SK-N-SH (cell line): Measurements from ENCODE around the gene VCAN. TPM values are rescaled to one million over a fixed set of nuclear protein-coding genes. Genes with fewer than 3 reads are reported as not detected.

ENCODE experiments used
- CTCF ChIA-PET: fragments of 300-600, 350-600 bp; formaldehyde crosslinking; extraction: SDS; loops from one replicate; lab custom pipeline; 2021; lab: Yijun Ruan, JAX
- POLR2A ChIA-PET: fragments of 350-600 bp; sonication (Branson Sonifier 250); formaldehyde crosslinking; extraction: SDS; loops from one replicate; lab custom pipeline; 2020; ENCODE audit warnings: antibody characterized with exemption, inconsistent platforms; lab: Yijun Ruan, JAX
- DNase-seq: peaks from one replicate; pipeline ENCODE4 v3.0.0; 2012
- H2AFZ ChIP-seq: fragments of 200-600 bp; sonication (generic); 2 replicates; pipeline ENCODE4 v1.8.1; 2016; ENCODE audit warnings: antibody characterized with exemption, mild to moderate bottlenecking, low read depth
- H3F3A ChIP-seq: fragments of 200-600 bp; sonication (generic); replicated peaks from 2 replicates; pipeline ENCODE3; 2016; ENCODE audit warnings: antibody characterized with exemption, mild to moderate bottlenecking; ENCODE audit not compliant: insufficient read depth
- H3K27ac ChIP-seq, 2 experiments: fragments of 200-500 bp in 1 of 2; fragments of 200-600 bp in 1 of 2; sonication (Bioruptor generic) in 1 of 2; sonication (generic), shearing (Covaris generic) in 1 of 2; 2 replicates each; pipeline versions ENCODE4 v1.5.1 to v1.6.1; 2014 to 2016; ENCODE audit warnings: low read depth in 2 of 2, inconsistent platforms in 1 of 2, low read length in 1 of 2, mild to moderate bottlenecking in 1 of 2, mixed read lengths in 1 of 2
- H3K27me3 ChIP-seq: fragments of 200-600 bp; sonication (generic), shearing (Covaris generic); 2 replicates; pipeline ENCODE4 v1.6.1; 2016; ENCODE audit warnings: mixed run types; ENCODE audit not compliant: insufficient read depth
- H3K36me3 ChIP-seq, 2 experiments: fragments of 200-500 bp in 1 of 2; fragments of 200-600 bp in 1 of 2; sonication (Bioruptor generic) in 1 of 2; sonication (generic) in 1 of 2; replicated peaks in 1 of 2; 2 replicates each; pipeline versions ENCODE3 to v1.5.1; 2014 to 2016; ENCODE audit warnings: low read length in 1 of 2, mild to moderate bottlenecking in 1 of 2; ENCODE audit not compliant: insufficient read depth in 2 of 2, control insufficient read depth in 1 of 2
- H3K4me1 ChIP-seq, 2 experiments: fragments of 200-500 bp in 1 of 2; fragments of 200-600 bp in 1 of 2; sonication (Bioruptor generic) in 1 of 2; sonication (generic), shearing (Covaris generic) in 1 of 2; 2 replicates each; pipeline versions ENCODE4 v1.5.1 to v1.6.1; 2014 to 2016; ENCODE audit warnings: low read depth in 1 of 2, low read length in 1 of 2, mixed run types in 1 of 2; ENCODE audit not compliant: insufficient read depth in 2 of 2, control insufficient read depth in 1 of 2
- H3K4me2 ChIP-seq: fragments of 200-600 bp; sonication (generic), shearing (Covaris generic); 2 replicates; pipeline ENCODE4 v1.6.1; 2017; ENCODE audit warnings: mixed run types
- H3K4me3 ChIP-seq, 2 experiments: fragments of 200-500 bp in 1 of 2; fragments of 200-600 bp in 1 of 2; sonication (Bioruptor generic) in 1 of 2; sonication (generic), shearing (Covaris generic) in 1 of 2; 2 replicates each; pipeline versions ENCODE4 v1.5.1 to v1.8.1; 2014 to 2016; ENCODE audit warnings: low read depth in 2 of 2, inconsistent platforms in 1 of 2, low read length in 1 of 2, mild to moderate bottlenecking in 1 of 2, mixed read lengths in 1 of 2, moderate library complexity in 1 of 2
- H3K79me2 ChIP-seq: fragments of 200-600 bp; sonication (generic); 2 replicates; pipeline ENCODE4 v1.8.1; 2017; ENCODE audit warnings: mild to moderate bottlenecking; ENCODE audit not compliant: insufficient read depth
- H3K9ac ChIP-seq: fragments of 200-600 bp; sonication (generic); 2 replicates; pipeline ENCODE4 v1.6.1; 2017; ENCODE audit warnings: mixed run types
- H3K9me2 ChIP-seq: fragments of 200-600 bp; sonication (generic); 2 replicates; pipeline ENCODE4 v1.6.1; 2017; ENCODE audit warnings: mixed run types
- H3K9me3 ChIP-seq: fragments of 200-600 bp; sonication (generic); 2 replicates; pipeline ENCODE4 v1.6.1; 2017; ENCODE audit warnings: mixed run types, mild to moderate bottlenecking, moderate library complexity
- H4K20me1 ChIP-seq: fragments of 200-600 bp; sonication (generic); 2 replicates; pipeline ENCODE4 v1.6.1; 2017; ENCODE audit warnings: mild to moderate bottlenecking, mixed run types; ENCODE audit not compliant: insufficient read depth
- CTCF ChIP-seq: fragments of 200-600 bp; sonication (generic); IDR thresholded peaks from 2 replicates; pipeline ENCODE4 v1.6.1; 2017; ENCODE audit warnings: antibody characterized with exemption, mild to moderate bottlenecking, moderate library complexity
- ELF1 ChIP-seq: IDR thresholded peaks from 2 replicates; pipeline ENCODE4 v1.4.0; 2012
- EP300 ChIP-seq, 2 experiments: IDR thresholded peaks; 2 replicates each; pipeline versions ENCODE4 v1.4.0 to v1.6.1; 2012; ENCODE audit warnings: borderline replicate concordance in 1 of 2, low read depth in 1 of 2, low read length in 1 of 2
- FOSL2 ChIP-seq: IDR thresholded peaks from 2 replicates; pipeline ENCODE4 v1.4.0; 2012; ENCODE audit warnings: low read depth, mild to moderate bottlenecking, moderate library complexity, borderline replicate concordance
- FOXJ3 ChIP-seq: sonication (generic); formaldehyde crosslinking; IDR thresholded peaks from 2 replicates; pipeline ENCODE4 v1.5.1; 2020; ENCODE audit warnings: mild to moderate bottlenecking, missing genetic modification reagents
- FOXM1 ChIP-seq: IDR thresholded peaks from 2 replicates; pipeline ENCODE4 v1.4.0; 2012; ENCODE audit warnings: low read depth, mild to moderate bottlenecking
- GABPA ChIP-seq: IDR thresholded peaks from 2 replicates; pipeline ENCODE4 v1.4.0; 2012; ENCODE audit warnings: low read depth, mild to moderate bottlenecking
- JUND ChIP-seq: IDR thresholded peaks from 2 replicates; pipeline ENCODE4 v1.4.0; 2012
- MAX ChIP-seq: IDR thresholded peaks from 2 replicates; pipeline ENCODE4 v1.4.0; 2012; ENCODE audit warnings: low read depth
- PBX3 ChIP-seq: IDR thresholded peaks from 2 replicates; pipeline ENCODE4; 2012
- POLR2AphosphoS5 ChIP-seq: IDR thresholded peaks from 2 replicates; pipeline ENCODE4 v1.6.1; 2012; ENCODE audit warnings: low read depth, low read length
- RAD21 ChIP-seq: IDR thresholded peaks from 2 replicates; pipeline ENCODE4 v1.6.1; 2012; ENCODE audit warnings: mild to moderate bottlenecking, low read length
- RCOR1 ChIP-seq: fragments of 150-350 bp; IDR thresholded peaks from 2 replicates; pipeline ENCODE4 v1.6.1; 2017; ENCODE audit warnings: antibody characterized with exemption, low read length
- RFX5 ChIP-seq: IDR thresholded peaks from 2 replicates; pipeline ENCODE4 v1.6.1; 2012; ENCODE audit warnings: mild to moderate bottlenecking, improper control_type of control experiment, low read length
- SIN3A ChIP-seq: IDR thresholded peaks from 2 replicates; pipeline ENCODE4 v1.6.1; 2012; ENCODE audit warnings: low read depth, mild to moderate bottlenecking, low read length, moderate library complexity, borderline replicate concordance
- TCF12 ChIP-seq: IDR thresholded peaks from 2 replicates; pipeline ENCODE4 v1.4.0; 2012
- TEAD4 ChIP-seq: IDR thresholded peaks from 2 replicates; pipeline ENCODE4 v1.4.0; 2012; ENCODE audit warnings: mild to moderate bottlenecking, borderline replicate concordance; ENCODE audit not compliant: insufficient read depth
- USF1 ChIP-seq: IDR thresholded peaks from 2 replicates; pipeline ENCODE4 v1.4.0; 2012; ENCODE audit warnings: low read depth, borderline replicate concordance
- USF2 ChIP-seq: fragments of 150-350 bp; IDR thresholded peaks from 2 replicates; pipeline ENCODE4 v1.6.1; 2017; ENCODE audit warnings: antibody characterized with exemption, low read length, low read depth, borderline replicate concordance
- YY1 ChIP-seq: IDR thresholded peaks from 2 replicates; pipeline ENCODE4 v1.4.0; 2012; ENCODE audit warnings: low read depth, mild to moderate bottlenecking
- WGBS: methylation state at CpG from one replicate; pipeline ENCODE4 v1.1.6; 2017; ENCODE audit warnings: low lambda C conversion rate; 5-methylcytosine and 5-hydroxymethylcytosine counted together
- polyA plus RNA-seq, 3 experiments: library from polyadenylated mRNA; depleted of rRNA; stranded (reverse); fragments of >200 nt; gene quantifications; 2 replicates each; pipeline ENCODE4 v1.2.3, GENCODE V29; 2012

Gene VCAN
- polyA plus RNA-seq, 1 of the 3 experiments (the other 2 are of a cell fraction): 142 TPM

- TF ChIP-seq USF2 (no peak), GABPA (no peak), SIN3A (no peak), POLR2AphosphoS5 (no peak), ELF1 (no peak), JUND (no peak), TCF12 (peak; percentile 59), RAD21 (no peak), YY1 (no peak), EP300 (IDR thresholded peaks at IDR 0.05; ENCODE audit: borderline replicate concordance in 1 of 2, low read depth in 1 of 2, low read length in 1 of 2) (peak in 1 of 2 experiments; percentile 64; a peak in 2 of 4 replicates), FOSL2 (no peak), TEAD4 (0 out of 2 replicates have a peak, but pooled peaks have one; percentile 13)
These were observed 41.9 kb downstream of the VCAN start (continued) for GRCh38 chr5:83513491-83513890.

- H2AFZ ChIP-seq: no peak overlapping the region
- TF ChIP-seq PBX3: 0 out of 2 replicates have a peak, but pooled peaks have one; percentile 17
- TF ChIP-seq TCF12: 0 out of 2 replicates have a peak, but pooled peaks have one; percentile 14
- no peak for TF ChIP-seq RCOR1
- TF ChIP-seq, all 33 proteins: peak for 2
- WGBS: 39% methylated on average over 2 of the region's 2 CpGs
- Histone ChIP-seq H3K9ac (peak overlapping the region; percentile 61), H3K4me3 (no peak overlapping the region), H3K4me2 (peak overlapping the region; percentile 17; the same call in 1 of the 2 replicates), H3K9me2 (no peaks in the 10 kb centered on the region), H3K9me3 (no peaks in the 10 kb centered on the region), H3K27me3 (no peaks in the 10 kb centered on the region), H3K79me2 (peaks cover 73% of the 10 kb centered on the region), H3F3A (peaks cover 62% of the 10 kb centered on the region), H3K36me3 (peaks cover 37 to 78% of the 10 kb centered on the region in 2 experiments), H3K4me1 (peaks cover 22 to 38% of the 10 kb centered on the region in 2 experiments), H4K20me1 (no peaks in the 10 kb centered on the region), H3K27ac (peak overlapping the region; percentile 88 to 92)
- DNase-seq: no peak
- CTCF ChIA-PET: interaction anchor here (1.2 kb wide), 1 partner anchor 50 kb away, joined by 3 read pairs; no protein-coding TSS in a partner anchor
- POLR2A ChIA-PET: no interaction called here
These were observed 44.8 kb downstream of the VCAN start for GRCh38 chr5:83516377-83516776.

- ChIA-PET POLR2A (no interaction called here), CTCF (interaction anchor here (1.2 kb wide), 1 partner anchor 50 kb away, joined by 3 read pairs; no protein-coding TSS in a partner anchor)
- peaks cover 54% of the 10 kb centered on the region for H3F3A ChIP-seq
- H3K27ac ChIP-seq: peak overlapping the region; percentile 88 to 92
- peak overlapping the region; percentile 61 for H3K9ac ChIP-seq
- no peak overlapping the region for H3K4me3 ChIP-seq
- H3K79me2 ChIP-seq: peaks cover 73% of the 10 kb centered on the region
- peaks cover 42 to 78% of the 10 kb centered on the region in 2 experiments for H3K36me3 ChIP-seq
- no peaks in the 10 kb centered on the region for H3K9me2 ChIP-seq
- no peak for DNase-seq
- H3K9me3 ChIP-seq: no peaks in the 10 kb centered on the region
- H3K4me2 ChIP-seq: peak overlapping the region; percentile 17; the same call in 1 of the 2 replicates
- H3K27me3 ChIP-seq: no peaks in the 10 kb centered on the region
- H3K4me1 ChIP-seq: peaks cover 22 to 38% of the 10 kb centered on the region in 2 experiments
- H4K20me1 ChIP-seq: no peaks in the 10 kb centered on the region
- 41% methylated on average over 1 of the region's 1 CpG for WGBS
- no peak overlapping the region for H2AFZ ChIP-seq
- TF ChIP-seq MAX (no peak), YY1 (no peak), USF1 (no peak), FOXM1 (no peak), TCF12 (no peak), SIN3A (no peak), GABPA (no peak), RFX5 (no peak), JUND (peak; percentile 3; the same call in 1 of the 2 replicates), CTCF (peak; percentile 63), FOXJ3 (no peak)
These were observed 45.6 kb downstream of the VCAN start for GRCh38 chr5:83517072-83517687.
